Neural cell (in vitro differentiated cells): Measurements from ENCODE around the gene CDK5RAP1.

Experiments used
- EZH2 ChIP-seq: fragments of 200-600, 300-800 bp; shearing (Covaris generic), sonication (generic); IDR thresholded peaks from 2 replicates; pipeline ENCODE4 v1.6.1; 2014; ENCODE audit warnings: antibody characterized with exemption, low read length, borderline replicate concordance, mild to moderate bottlenecking; ENCODE audit not compliant: insufficient read depth, poor library complexity, severe bottlenecking
- RAD21 ChIP-seq: fragments of 450-650 bp; conservative IDR thresholded peaks from 2 replicates; pipeline ENCODE4 v1.6.1; 2014; ENCODE audit warnings: antibody characterized with exemption, mild to moderate bottlenecking, moderate library complexity
- TF ChIP-seq, protein P1 (sequence below): fragments of 450-650 bp; IDR thresholded peaks from 2 replicates; pipeline ENCODE4 v1.5.1; 2014; ENCODE audit warnings: antibody characterized with exemption, mild to moderate bottlenecking, moderate library complexity; ENCODE audit not compliant: poor library complexity, severe bottlenecking

DNA sequence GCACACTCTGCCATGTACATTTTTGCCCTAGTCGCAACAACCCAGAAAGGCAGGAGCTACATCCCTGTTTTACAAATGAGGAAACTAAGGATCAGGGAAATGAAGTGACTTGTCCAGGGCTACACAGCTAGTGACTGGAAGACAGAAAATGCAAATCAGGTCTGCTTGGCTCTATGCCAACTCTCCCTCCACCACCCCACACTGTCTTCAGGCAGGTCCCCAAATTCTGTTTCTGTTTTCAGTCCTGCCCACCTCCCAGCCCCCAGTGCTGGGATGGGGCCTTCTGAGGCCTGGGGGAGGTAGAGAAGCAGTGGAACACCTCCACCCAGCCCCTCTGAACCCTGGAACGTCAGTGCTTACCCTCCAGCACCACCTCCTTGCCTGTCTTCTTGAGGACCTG, 37.2 kb upstream of the CDK5RAP1 start:
- TF ChIP-seq RAD21 (no peak), EZH2 (no peak)
- TF ChIP-seq, protein P1, sequence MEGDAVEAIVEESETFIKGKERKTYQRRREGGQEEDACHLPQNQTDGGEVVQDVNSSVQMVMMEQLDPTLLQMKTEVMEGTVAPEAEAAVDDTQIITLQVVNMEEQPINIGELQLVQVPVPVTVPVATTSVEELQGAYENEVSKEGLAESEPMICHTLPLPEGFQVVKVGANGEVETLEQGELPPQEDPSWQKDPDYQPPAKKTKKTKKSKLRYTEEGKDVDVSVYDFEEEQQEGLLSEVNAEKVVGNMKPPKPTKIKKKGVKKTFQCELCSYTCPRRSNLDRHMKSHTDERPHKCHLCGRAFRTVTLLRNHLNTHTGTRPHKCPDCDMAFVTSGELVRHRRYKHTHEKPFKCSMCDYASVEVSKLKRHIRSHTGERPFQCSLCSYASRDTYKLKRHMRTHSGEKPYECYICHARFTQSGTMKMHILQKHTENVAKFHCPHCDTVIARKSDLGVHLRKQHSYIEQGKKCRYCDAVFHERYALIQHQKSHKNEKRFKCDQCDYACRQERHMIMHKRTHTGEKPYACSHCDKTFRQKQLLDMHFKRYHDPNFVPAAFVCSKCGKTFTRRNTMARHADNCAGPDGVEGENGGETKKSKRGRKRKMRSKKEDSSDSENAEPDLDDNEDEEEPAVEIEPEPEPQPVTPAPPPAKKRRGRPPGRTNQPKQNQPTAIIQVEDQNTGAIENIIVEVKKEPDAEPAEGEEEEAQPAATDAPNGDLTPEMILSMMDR, result no peak
